Measurements from ENCODE around the gene RSAD2.

DNA sequence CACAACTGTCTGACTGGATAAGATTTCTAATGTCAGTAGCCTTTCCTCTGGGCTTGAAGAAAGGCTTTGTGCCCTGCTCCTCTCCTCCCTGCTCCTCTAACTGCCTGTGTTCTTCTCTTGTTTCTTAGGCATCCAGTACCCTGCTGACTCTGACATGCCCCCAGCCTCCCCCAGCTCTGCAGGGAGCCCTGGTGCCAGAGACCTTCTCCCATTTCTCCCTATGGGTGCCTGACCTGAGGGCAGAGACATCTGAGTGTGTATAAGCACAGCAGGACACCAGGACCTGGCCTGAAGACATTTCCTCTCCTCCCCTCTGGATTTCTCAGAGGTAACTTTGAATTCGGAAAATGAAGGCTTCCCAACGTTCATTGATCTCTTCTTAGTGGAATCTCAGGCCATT lies 63.2 kb downstream of the RSAD2 start:
- TF ChIP-seq, protein P1, sequence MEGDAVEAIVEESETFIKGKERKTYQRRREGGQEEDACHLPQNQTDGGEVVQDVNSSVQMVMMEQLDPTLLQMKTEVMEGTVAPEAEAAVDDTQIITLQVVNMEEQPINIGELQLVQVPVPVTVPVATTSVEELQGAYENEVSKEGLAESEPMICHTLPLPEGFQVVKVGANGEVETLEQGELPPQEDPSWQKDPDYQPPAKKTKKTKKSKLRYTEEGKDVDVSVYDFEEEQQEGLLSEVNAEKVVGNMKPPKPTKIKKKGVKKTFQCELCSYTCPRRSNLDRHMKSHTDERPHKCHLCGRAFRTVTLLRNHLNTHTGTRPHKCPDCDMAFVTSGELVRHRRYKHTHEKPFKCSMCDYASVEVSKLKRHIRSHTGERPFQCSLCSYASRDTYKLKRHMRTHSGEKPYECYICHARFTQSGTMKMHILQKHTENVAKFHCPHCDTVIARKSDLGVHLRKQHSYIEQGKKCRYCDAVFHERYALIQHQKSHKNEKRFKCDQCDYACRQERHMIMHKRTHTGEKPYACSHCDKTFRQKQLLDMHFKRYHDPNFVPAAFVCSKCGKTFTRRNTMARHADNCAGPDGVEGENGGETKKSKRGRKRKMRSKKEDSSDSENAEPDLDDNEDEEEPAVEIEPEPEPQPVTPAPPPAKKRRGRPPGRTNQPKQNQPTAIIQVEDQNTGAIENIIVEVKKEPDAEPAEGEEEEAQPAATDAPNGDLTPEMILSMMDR (IDR thresholded peaks at IDR 0.05) = no peak
- no peak for TF ChIP-seq POLR2AphosphoS5 (IDR thresholded peaks at IDR 0.05)
- no peak for TF ChIP-seq POLR2A (IDR thresholded peaks at IDR 0.05)
